HG02981 (cell line): ENCODE data around the gene OSM.

Experiments used
- ATAC-seq: cut with Tn5 transposase; IDR thresholded peaks from one replicate; pipeline ENCODE4 v1.9.1; 2021; ENCODE audit warnings: mild to moderate bottlenecking, moderate library complexity; ENCODE audit not compliant: unreplicated experiment

Gene OSM

DNA sequence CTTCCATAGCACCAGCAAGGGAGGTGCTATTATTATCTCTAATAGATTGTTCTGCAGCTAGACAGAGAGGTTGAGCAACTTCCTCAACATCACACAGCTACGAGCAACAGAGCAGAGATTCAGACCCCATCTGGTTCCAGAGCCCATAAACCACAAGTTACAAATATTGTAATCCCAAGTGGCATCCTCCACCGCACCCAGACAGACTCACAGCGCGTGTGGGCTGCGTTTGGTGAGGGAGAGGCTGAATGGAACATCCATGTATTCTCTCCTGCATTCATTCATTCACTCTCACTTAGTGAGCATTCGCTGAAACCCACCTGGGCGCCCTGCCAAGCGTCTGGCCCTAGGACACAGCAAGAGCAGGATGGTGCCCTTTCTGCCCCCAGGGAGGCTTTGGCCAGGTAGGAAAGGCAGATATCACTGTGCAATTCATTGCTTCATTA is 53.6 kb downstream of the OSM start:
- ATAC-seq, result no peak
